K562 (cell line): ENCODE data around the gene CD99L2. TPM values are rescaled to one million over a fixed set of nuclear protein-coding genes. Genes with fewer than 3 reads are reported as not detected.

ENCODE experiments used
- ATAC-seq: fragments of 200-7000 bp; cut with Tn5 transposase; 3 replicates; pipeline ENCODE4 v1.9.1; 2020; ENCODE audit warnings: moderate library complexity
- BruUV-seq: library from RNA; stranded (reverse); fragments of 400-500 nt; replicated peaks from 2 replicates; lab custom pipeline; 2021; lab: Mats Ljungman, UMichigan
- CTCF ChIA-PET: fragments of 300-600 bp; formaldehyde crosslinking; extraction: SDS; loops from one replicate; lab custom pipeline; 2021; ENCODE audit warnings: low intra/inter-chr PET ratio; lab: Yijun Ruan, JAX
- POLR2A ChIA-PET: fragments of 300-600, 350-650 bp; sonication (Branson Sonifier 250); formaldehyde crosslinking; extraction: SDS; loops from one replicate; lab custom pipeline; 2021; ENCODE audit warnings: antibody characterized with exemption, inconsistent platforms; lab: Yijun Ruan, JAX
- DNase-seq, 4 experiments: peaks; one replicate each; pipeline versions ENCODE4 v3.0.0 to v3.0.0-alpha.2; 2011 to 2018; ENCODE audit warnings: low spot score in 3 of 4, mixed read lengths in 3 of 4; ENCODE audit errors: extremely low read depth in 1 of 4
- FAIRE-seq: peaks from 2 replicates; lab custom pipeline; 2011; peaks lifted over from hg19 to GRCh38; lab: Jason Lieb, UNC
- H2AFZ ChIP-seq: 2 replicates; pipeline ENCODE4 v1.6.0; 2011; ENCODE audit warnings: low read depth, low read length, control low read depth, inconsistent platforms
- H3K27ac ChIP-seq: fragments of 200-600 bp; 3 replicates; pipeline ENCODE4 v1.8.0; 2011; ENCODE audit warnings: low read depth, mild to moderate bottlenecking, control low read depth, inconsistent platforms, low read length, moderate library complexity, mixed read lengths; ENCODE audit errors: extremely low read depth
- H3K27me3 ChIP-seq, 2 experiments: fragments of 300-600 bp in 1 of 2; 2 replicates in 1 of 2; 3 replicates in 1 of 2; pipeline versions ENCODE4 v1.6.0 to v1.8.0; 2011; ENCODE audit warnings: inconsistent platforms in 2 of 2, low read length in 2 of 2, mild to moderate bottlenecking in 1 of 2, mixed read lengths in 1 of 2, moderate library complexity in 1 of 2; ENCODE audit not compliant: control insufficient read depth in 2 of 2, insufficient read depth in 2 of 2
- H3K36me3 ChIP-seq: fragments of 300-600 bp; 3 replicates; pipeline ENCODE4 v1.8.0; 2011; ENCODE audit warnings: mild to moderate bottlenecking, low read length, inconsistent platforms; ENCODE audit not compliant: control insufficient read depth, insufficient read depth
- H3K4me1 ChIP-seq, 2 experiments: fragments of 200-600 bp in 1 of 2; replicated peaks in 1 of 2; 2 replicates in 1 of 2; 3 replicates in 1 of 2; pipeline versions ENCODE4 v1.5.1 to v1.8.0; 2011; ENCODE audit warnings: inconsistent platforms in 2 of 2, low read length in 2 of 2, mild to moderate bottlenecking in 1 of 2, mixed read lengths in 1 of 2, moderate library complexity in 1 of 2; ENCODE audit not compliant: control insufficient read depth in 2 of 2, insufficient read depth in 2 of 2
- H3K4me2 ChIP-seq: 2 replicates; pipeline ENCODE4 v1.6.1; 2011; ENCODE audit warnings: low read length, control low read depth, inconsistent platforms, mixed read lengths; ENCODE audit not compliant: insufficient read depth
- H3K4me3 ChIP-seq: fragments of 200-600 bp; sonication (generic), shearing (Covaris generic); 2 replicates; pipeline ENCODE4 v1.5.1; 2016; ENCODE audit warnings: control low read depth, inconsistent platforms
- H3K79me2 ChIP-seq: fragments of 200-600 bp; 3 replicates; pipeline ENCODE4 v1.8.0; 2011; ENCODE audit warnings: low read length, inconsistent platforms; ENCODE audit not compliant: control insufficient read depth, insufficient read depth
- H3K9ac ChIP-seq, 2 experiments: 2 replicates each; pipeline versions ENCODE4 v1.6.0 to v1.6.1; 2011; ENCODE audit warnings: low read depth in 2 of 2, low read length in 2 of 2, control low read depth in 1 of 2, inconsistent platforms in 1 of 2, mild to moderate bottlenecking in 1 of 2, mixed read lengths in 1 of 2; ENCODE audit not compliant: insufficient read depth in 1 of 2
- H3K9me1 ChIP-seq: one replicate; pipeline ENCODE4 v1.6.0; 2011; ENCODE audit warnings: inconsistent platforms, mild to moderate bottlenecking, low read length, moderate library complexity; ENCODE audit not compliant: control insufficient read depth, insufficient read depth
- H3K9me3 ChIP-seq: replicated peaks from 2 replicates; pipeline ENCODE4 v1.5.1; 2011; ENCODE audit warnings: low read depth, low read length, inconsistent platforms; ENCODE audit not compliant: control insufficient read depth, insufficient read depth
- H4K20me1 ChIP-seq: replicated peaks from 2 replicates; pipeline ENCODE4 v1.6.1; 2011; ENCODE audit warnings: low read length, inconsistent platforms, mixed read lengths; ENCODE audit not compliant: control insufficient read depth, insufficient read depth
- HDAC8 ChIP-seq: fragments of 450-650 bp; IDR thresholded peaks from 2 replicates; pipeline ENCODE4 v1.6.1; 2016; ENCODE audit warnings: mild to moderate bottlenecking, missing genetic modification characterization, moderate library complexity, missing compliant biosample characterization
- HNRNPUL1 ChIP-seq: fragments of 200-400 bp; formaldehyde crosslinking; IDR thresholded peaks from 2 replicates; pipeline ENCODE4 v1.6.1; 2017; ENCODE audit warnings: low read length
- KLF1 ChIP-seq: fragments of 450-650 bp; IDR thresholded peaks from 2 replicates; pipeline ENCODE4 v1.6.1; 2016; ENCODE audit warnings: missing genetic modification characterization, missing compliant biosample characterization
- SOX6 ChIP-seq: fragments of 450-650 bp; IDR thresholded peaks from 2 replicates; pipeline ENCODE4 v1.6.1; 2014; ENCODE audit warnings: mild to moderate bottlenecking
- SRF ChIP-seq, 2 experiments: fragments of 250-450, 450-650 bp in 1 of 2; sonication (Bioruptor Pico) in 1 of 2; sonication (generic) in 1 of 2; formaldehyde crosslinking; IDR thresholded peaks; 2 replicates each; pipeline versions ENCODE4 v1.5.0 to v1.5.1; 2020 to 2022; ENCODE audit warnings: mild to moderate bottlenecking in 1 of 2, missing genetic modification reagents in 1 of 2
- USF1 ChIP-seq: sonication (generic); formaldehyde crosslinking; IDR thresholded peaks from 2 replicates; pipeline ENCODE4 v1.9.0; 2022; ENCODE audit warnings: mild to moderate bottlenecking, missing genetic modification reagents
- VEZF1 ChIP-seq: fragments of 200-800 bp; sonication (Bioruptor generic); IDR thresholded peaks from 2 replicates; pipeline ENCODE4 v1.6.1; 2017; ENCODE audit warnings: missing genetic modification characterization, missing compliant biosample characterization
- ZBTB7A ChIP-seq: IDR thresholded peaks from 2 replicates; pipeline ENCODE4 v1.6.1; 2011; ENCODE audit warnings: low read depth, mild to moderate bottlenecking, low read length, moderate library complexity, borderline replicate concordance; ENCODE audit not compliant: control insufficient read depth
- WGBS: fragments of 100-300 bp; shearing (Covaris generic); methylation state at CpG from one replicate; pipeline ENCODE4 v1.1.6; 2016; ENCODE audit warnings: low coverage, mixed read lengths; ENCODE audit not compliant: insufficient coverage; ENCODE audit errors: missing lambda C conversion rate; 5-methylcytosine and 5-hydroxymethylcytosine counted together
- in situ Hi-C: fragments of 300-500 bp; cut with MboI; formaldehyde crosslinking; loops from 4 replicates; pipeline ENCODE4 v1.15.0; 2018; ENCODE audit warnings: inconsistent platforms, mixed read lengths
- intact Hi-C: fragments of 100-400 bp; cut with micrococcal nuclease; formaldehyde crosslinking; loops from 2 replicates; pipeline ENCODE4 v1.14.2; 2022
- polyA plus RNA-seq, 8 experiments: library from polyadenylated mRNA; depleted of rRNA in 4 of 8; stranded (reverse) in 5 of 8; unstranded in 3 of 8; fragments of >200 nt; fragmentation: Nextera tagmentation in 2 of 8; fragmentation: Illumina TruSeq in 1 of 8; extraction: Ambion mirVana in 2 of 8; extraction: Trizol in 1 of 8; gene quantifications; 2 replicates each; pipeline versions ENCODE4 v1.2.1 to v1.2.3, GENCODE V29; 2011 to 2014; ENCODE audit warnings: inconsistent platforms in 1 of 8, missing spikeins in 1 of 8
- total RNA-seq, 7 experiments: library from RNA; depleted of rRNA in 6 of 7; stranded (reverse); fragments of >200 nt in 6 of 7; fragmentation: Illumina TruSeq in 2 of 7; extraction: Trizol in 2 of 7; gene quantifications; 2 replicates each; pipeline versions ENCODE4 v1.2.1 to v1.2.3, GENCODE V29; 2011 to 2021; ENCODE audit warnings: low replicate concordance in 1 of 7
- TF ChIP-seq, protein P1 (sequence below): sonication (generic); formaldehyde crosslinking; IDR thresholded peaks from 2 replicates; pipeline ENCODE4 v1.8.0; 2022; ENCODE audit warnings: mild to moderate bottlenecking, missing genetic modification reagents
- TF ChIP-seq, protein P2 (sequence below): IDR thresholded peaks from 2 replicates; pipeline ENCODE4 v1.6.1; 2011; ENCODE audit not compliant: insufficient read length; ENCODE audit errors: extremely low read depth
- TF ChIP-seq, protein P3 (sequence below): sonication (generic); formaldehyde crosslinking; IDR thresholded peaks from 2 replicates; pipeline ENCODE4 v1.8.1; 2022; ENCODE audit warnings: missing genetic modification reagents

CD99L2 gene
- total and polyA plus RNA-seq, 9 of the 15 experiments (the other 6 are each of a cell fraction or from before 2014, with no cell fraction given) = 0.76 to 19.0 (median 11.9) TPM

DNA sequence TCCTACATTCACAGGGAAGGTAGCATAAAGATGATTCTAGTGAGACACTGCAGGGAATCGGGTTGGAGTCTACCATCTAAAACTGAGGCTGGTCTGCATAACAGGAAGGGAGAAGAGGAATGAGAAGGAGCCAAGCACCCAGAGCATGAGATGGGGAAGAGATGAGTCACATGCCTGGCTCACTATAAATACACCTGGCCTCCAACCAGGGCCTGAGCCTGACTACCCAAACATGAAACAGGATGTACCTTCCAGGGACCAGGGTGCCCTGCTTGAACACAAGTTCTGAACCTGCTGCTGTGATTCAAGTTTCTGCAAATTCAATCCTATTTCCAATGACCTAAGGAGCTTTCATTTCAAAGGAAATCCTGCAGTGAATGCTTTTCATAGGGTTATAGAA, 24.9 kb downstream of the CD99L2 start:
- CTCF ChIA-PET = no interaction called here
- Histone ChIP-seq H3K4me1 (peaks cover 4 to 21% of the 10 kb centered on the region in 2 experiments; a peak in 4 of 5 replicates), H3K4me3 (no peak overlapping the region), H3K79me2 (peaks cover 8% of the 10 kb centered on the region; the same call in 1 of the 3 replicates), H3K9me1 (no peaks in the 10 kb centered on the region), H4K20me1 (no peaks in the 10 kb centered on the region), H3K27ac (no peak overlapping the region), H3K9ac (no peak overlapping the region), H2AFZ (no peak overlapping the region), H3K4me2 (no peak overlapping the region), H3K27me3 (no peaks in the 10 kb centered on the region), H3K36me3 (no peaks in the 10 kb centered on the region), H3K9me3 (0 out of 2 replicates have a peak, but pooled peaks cover 2% of the 10 kb centered on the region)
- ATAC-seq (no peak), FAIRE-seq (no peak), DNase-seq (no peak)
- WGBS = 50% methylated on average over 1 of the region's 1 CpG
- no peak for TF ChIP-seq SRF (CRISPR knock-in tag; IDR thresholded peaks at IDR 0.05)
- no peak for TF ChIP-seq SOX6
- TF ChIP-seq, protein P1, sequence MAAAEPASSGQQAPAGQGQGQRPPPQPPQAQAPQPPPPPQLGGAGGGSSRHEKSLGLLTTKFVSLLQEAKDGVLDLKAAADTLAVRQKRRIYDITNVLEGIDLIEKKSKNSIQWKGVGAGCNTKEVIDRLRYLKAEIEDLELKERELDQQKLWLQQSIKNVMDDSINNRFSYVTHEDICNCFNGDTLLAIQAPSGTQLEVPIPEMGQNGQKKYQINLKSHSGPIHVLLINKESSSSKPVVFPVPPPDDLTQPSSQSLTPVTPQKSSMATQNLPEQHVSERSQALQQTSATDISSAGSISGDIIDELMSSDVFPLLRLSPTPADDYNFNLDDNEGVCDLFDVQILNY = no peak
- no peak for TF ChIP-seq KLF1 (tag)
- TF ChIP-seq HNRNPUL1 = no peak
- no peak for TF ChIP-seq USF1 (CRISPR knock-in tag)
- TF ChIP-seq, protein P2, sequence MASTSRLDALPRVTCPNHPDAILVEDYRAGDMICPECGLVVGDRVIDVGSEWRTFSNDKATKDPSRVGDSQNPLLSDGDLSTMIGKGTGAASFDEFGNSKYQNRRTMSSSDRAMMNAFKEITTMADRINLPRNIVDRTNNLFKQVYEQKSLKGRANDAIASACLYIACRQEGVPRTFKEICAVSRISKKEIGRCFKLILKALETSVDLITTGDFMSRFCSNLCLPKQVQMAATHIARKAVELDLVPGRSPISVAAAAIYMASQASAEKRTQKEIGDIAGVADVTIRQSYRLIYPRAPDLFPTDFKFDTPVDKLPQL = no peak
- TF ChIP-seq ZBTB7A = no peak
- TF ChIP-seq VEZF1 = no peak
- TF ChIP-seq, protein P3, sequence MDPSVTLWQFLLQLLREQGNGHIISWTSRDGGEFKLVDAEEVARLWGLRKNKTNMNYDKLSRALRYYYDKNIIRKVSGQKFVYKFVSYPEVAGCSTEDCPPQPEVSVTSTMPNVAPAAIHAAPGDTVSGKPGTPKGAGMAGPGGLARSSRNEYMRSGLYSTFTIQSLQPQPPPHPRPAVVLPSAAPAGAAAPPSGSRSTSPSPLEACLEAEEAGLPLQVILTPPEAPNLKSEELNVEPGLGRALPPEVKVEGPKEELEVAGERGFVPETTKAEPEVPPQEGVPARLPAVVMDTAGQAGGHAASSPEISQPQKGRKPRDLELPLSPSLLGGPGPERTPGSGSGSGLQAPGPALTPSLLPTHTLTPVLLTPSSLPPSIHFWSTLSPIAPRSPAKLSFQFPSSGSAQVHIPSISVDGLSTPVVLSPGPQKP = no peak
- TF ChIP-seq HDAC8 = no peak
- in situ Hi-C loops (no loop called here), intact Hi-C loops (no loop called here)
- POLR2A ChIA-PET = no interaction called here
- no TSS peak for BruUV-seq
